ENCODE data around the gene ZNF787.

ZNF787 gene

DNA sequence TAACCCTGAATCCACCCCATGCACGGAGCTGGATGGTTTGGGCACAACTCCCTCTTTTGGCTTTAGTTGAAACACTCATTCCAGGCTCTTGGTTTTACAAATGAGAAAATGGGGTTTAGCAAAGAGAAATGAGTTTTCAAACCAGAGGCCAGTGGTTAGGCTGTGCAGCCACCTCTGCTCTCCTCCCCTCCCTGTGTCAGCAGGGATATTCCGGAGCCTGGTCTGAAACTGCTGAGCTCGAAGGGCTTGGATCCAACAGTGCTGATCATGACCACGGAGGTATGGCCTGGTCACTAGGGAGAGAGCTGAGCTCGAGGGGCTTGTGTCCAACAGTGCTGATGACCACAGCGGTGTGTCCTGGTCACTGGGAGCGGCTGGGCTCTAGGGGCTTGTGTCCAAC, 41.5 kb downstream of the ZNF787 start:
- no peak for ATAC-seq
- TF ChIP-seq ZNF8 (CRISPR knock-in tag; IDR thresholded peaks at IDR 0.05) (no peak), TCF4 (CRISPR knock-in tag; IDR thresholded peaks at IDR 0.05; ENCODE audit: borderline replicate concordance) (no peak), RARB (CRISPR knock-in tag; IDR thresholded peaks at IDR 0.05) (no peak), ZNF70 (CRISPR knock-in tag; IDR thresholded peaks at IDR 0.05) (no peak)
- TF ChIP-seq, protein P1, sequence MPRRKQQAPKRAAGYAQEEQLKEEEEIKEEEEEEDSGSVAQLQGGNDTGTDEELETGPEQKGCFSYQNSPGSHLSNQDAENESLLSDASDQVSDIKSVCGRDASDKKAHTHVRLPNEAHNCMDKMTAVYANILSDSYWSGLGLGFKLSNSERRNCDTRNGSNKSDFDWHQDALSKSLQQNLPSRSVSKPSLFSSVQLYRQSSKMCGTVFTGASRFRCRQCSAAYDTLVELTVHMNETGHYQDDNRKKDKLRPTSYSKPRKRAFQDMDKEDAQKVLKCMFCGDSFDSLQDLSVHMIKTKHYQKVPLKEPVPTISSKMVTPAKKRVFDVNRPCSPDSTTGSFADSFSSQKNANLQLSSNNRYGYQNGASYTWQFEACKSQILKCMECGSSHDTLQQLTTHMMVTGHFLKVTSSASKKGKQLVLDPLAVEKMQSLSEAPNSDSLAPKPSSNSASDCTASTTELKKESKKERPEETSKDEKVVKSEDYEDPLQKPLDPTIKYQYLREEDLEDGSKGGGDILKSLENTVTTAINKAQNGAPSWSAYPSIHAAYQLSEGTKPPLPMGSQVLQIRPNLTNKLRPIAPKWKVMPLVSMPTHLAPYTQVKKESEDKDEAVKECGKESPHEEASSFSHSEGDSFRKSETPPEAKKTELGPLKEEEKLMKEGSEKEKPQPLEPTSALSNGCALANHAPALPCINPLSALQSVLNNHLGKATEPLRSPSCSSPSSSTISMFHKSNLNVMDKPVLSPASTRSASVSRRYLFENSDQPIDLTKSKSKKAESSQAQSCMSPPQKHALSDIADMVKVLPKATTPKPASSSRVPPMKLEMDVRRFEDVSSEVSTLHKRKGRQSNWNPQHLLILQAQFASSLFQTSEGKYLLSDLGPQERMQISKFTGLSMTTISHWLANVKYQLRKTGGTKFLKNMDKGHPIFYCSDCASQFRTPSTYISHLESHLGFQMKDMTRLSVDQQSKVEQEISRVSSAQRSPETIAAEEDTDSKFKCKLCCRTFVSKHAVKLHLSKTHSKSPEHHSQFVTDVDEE (CRISPR knock-in tag; IDR thresholded peaks at IDR 0.05) = no peak

DNA sequence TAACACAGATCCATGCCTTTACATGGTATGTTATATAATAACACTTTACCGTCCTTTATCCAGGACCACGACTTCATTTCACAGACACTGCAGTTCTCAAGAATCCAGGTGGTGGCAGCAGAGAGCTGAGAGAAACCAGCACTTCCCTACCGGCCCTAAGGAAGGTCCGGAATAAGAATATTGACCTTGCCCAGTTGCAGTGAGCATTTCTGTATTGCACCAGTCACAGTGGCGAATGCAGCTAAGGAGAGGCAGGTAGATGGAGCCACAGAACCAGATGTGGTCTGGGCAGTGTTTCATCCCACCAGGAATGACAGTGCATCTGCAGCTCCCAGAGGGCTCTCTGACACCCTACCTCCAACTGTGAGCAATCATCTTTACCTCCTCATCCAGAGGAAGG, 44.6 kb downstream of the ZNF787 start:
- TF ChIP-seq ZFP3 (CRISPR knock-in tag; IDR thresholded peaks at IDR 0.05) = no peak
- peak; percentile 83 for ATAC-seq

DNA sequence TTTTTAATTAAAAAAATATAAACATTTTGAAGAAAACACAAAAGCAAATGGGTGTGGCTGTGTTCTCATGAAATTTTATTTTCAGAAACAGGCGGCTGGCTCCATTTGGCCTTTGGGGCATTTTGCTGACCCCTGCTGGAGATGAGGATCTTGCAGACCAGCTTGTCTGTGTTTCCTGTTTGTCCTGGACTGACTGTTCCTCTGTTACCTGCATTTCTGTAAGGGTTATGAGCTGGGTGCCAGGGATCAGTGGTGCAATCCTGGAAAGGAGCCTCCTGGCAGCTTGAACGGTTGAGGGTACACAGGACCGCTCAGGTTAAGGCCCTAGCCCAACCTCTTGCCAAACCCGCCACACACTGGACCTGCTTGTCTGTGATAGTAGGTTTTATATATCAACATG, 49.9 kb downstream of the ZNF787 start:
- TF ChIP-seq ZNF565 (CRISPR knock-in tag; conservative IDR thresholded peaks at IDR 0.05; ENCODE audit: low read depth) (no peak), SNAI2 (CRISPR knock-in tag; IDR thresholded peaks at IDR 0.05) (no peak), ESRRG (CRISPR knock-in tag; IDR thresholded peaks at IDR 0.05) (no peak), ZC3H10 (CRISPR knock-in tag; IDR thresholded peaks at IDR 0.05) (no peak), TOX (CRISPR knock-in tag; IDR thresholded peaks at IDR 0.05; ENCODE audit: borderline replicate concordance) (no peak), RARB (CRISPR knock-in tag; IDR thresholded peaks at IDR 0.05) (no peak), ARNTL (CRISPR knock-in tag; IDR thresholded peaks at IDR 0.05; ENCODE audit: borderline replicate concordance, low read depth) (no peak), CSDC2 (CRISPR knock-in tag; IDR thresholded peaks at IDR 0.05) (no peak), ISL1 (CRISPR knock-in tag; IDR thresholded peaks at IDR 0.05) (no peak), ZNF8 (CRISPR knock-in tag; IDR thresholded peaks at IDR 0.05) (no peak)
- TF ChIP-seq, protein P2, sequence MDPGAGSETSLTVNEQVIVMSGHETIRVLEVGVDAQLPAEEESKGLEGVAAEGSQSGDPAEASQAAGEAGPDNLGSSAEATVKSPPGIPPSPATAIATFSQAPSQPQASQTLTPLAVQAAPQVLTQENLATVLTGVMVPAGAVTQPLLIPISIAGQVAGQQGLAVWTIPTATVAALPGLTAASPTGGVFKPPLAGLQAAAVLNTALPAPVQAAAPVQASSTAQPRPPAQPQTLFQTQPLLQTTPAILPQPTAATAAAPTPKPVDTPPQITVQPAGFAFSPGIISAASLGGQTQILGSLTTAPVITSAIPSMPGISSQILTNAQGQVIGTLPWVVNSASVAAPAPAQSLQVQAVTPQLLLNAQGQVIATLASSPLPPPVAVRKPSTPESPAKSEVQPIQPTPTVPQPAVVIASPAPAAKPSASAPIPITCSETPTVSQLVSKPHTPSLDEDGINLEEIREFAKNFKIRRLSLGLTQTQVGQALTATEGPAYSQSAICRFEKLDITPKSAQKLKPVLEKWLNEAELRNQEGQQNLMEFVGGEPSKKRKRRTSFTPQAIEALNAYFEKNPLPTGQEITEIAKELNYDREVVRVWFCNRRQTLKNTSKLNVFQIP (CRISPR knock-in tag; IDR thresholded peaks at IDR 0.05; ENCODE audit: borderline replicate concordance, low read depth) = no peak
- no peak for ATAC-seq

DNA sequence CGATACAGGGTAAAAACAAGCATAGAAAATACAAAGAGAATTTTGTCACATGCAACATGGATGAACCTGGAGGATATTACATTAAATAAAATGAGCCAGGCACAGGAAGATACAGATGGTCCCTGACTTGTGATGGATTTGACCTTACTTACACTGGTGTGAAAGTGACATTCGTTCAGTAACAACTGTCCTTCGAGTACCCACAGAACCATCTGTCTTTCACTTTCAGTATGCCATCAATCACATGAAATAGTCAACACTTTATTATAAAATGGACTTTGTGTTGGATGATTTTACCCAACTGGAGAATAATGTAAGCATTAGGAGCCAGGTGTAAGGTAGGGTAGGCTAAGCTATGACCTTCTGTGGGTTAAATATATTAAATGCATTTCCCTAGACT, 51.5 kb downstream of the ZNF787 start:
- ATAC-seq = no peak
- TF ChIP-seq ARNTL (CRISPR knock-in tag; IDR thresholded peaks at IDR 0.05; ENCODE audit: borderline replicate concordance, low read depth) (no peak), ZNF70 (CRISPR knock-in tag; IDR thresholded peaks at IDR 0.05) (no peak), ZC3H10 (CRISPR knock-in tag; IDR thresholded peaks at IDR 0.05) (no peak), ZNF565 (CRISPR knock-in tag; conservative IDR thresholded peaks at IDR 0.05; ENCODE audit: low read depth) (no peak), SNAI2 (CRISPR knock-in tag; IDR thresholded peaks at IDR 0.05) (no peak), GLIS3 (CRISPR knock-in tag; IDR thresholded peaks at IDR 0.05) (no peak), BACH2 (CRISPR knock-in tag; IDR thresholded peaks at IDR 0.05; ENCODE audit: borderline replicate concordance) (no peak), ESRRG (CRISPR knock-in tag; IDR thresholded peaks at IDR 0.05) (no peak), ZNF8 (CRISPR knock-in tag; IDR thresholded peaks at IDR 0.05) (no peak), OSR1 (CRISPR knock-in tag; IDR thresholded peaks at IDR 0.05) (no peak), ISL1 (CRISPR knock-in tag; IDR thresholded peaks at IDR 0.05) (no peak)
- TF ChIP-seq, protein P2 (CRISPR knock-in tag; IDR thresholded peaks at IDR 0.05; ENCODE audit: borderline replicate concordance, low read depth) = no peak
- TF ChIP-seq, protein P3, sequence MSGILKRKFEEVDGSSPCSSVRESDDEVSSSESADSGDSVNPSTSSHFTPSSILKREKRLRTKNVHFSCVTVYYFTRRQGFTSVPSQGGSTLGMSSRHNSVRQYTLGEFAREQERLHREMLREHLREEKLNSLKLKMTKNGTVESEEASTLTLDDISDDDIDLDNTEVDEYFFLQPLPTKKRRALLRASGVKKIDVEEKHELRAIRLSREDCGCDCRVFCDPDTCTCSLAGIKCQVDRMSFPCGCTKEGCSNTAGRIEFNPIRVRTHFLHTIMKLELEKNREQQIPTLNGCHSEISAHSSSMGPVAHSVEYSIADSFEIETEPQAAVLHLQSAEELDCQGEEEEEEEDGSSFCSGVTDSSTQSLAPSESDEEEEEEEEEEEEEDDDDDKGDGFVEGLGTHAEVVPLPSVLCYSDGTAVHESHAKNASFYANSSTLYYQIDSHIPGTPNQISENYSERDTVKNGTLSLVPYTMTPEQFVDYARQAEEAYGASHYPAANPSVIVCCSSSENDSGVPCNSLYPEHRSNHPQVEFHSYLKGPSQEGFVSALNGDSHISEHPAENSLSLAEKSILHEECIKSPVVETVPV (CRISPR knock-in tag; IDR thresholded peaks at IDR 0.05) = no peak
- TF ChIP-seq, protein P4, sequence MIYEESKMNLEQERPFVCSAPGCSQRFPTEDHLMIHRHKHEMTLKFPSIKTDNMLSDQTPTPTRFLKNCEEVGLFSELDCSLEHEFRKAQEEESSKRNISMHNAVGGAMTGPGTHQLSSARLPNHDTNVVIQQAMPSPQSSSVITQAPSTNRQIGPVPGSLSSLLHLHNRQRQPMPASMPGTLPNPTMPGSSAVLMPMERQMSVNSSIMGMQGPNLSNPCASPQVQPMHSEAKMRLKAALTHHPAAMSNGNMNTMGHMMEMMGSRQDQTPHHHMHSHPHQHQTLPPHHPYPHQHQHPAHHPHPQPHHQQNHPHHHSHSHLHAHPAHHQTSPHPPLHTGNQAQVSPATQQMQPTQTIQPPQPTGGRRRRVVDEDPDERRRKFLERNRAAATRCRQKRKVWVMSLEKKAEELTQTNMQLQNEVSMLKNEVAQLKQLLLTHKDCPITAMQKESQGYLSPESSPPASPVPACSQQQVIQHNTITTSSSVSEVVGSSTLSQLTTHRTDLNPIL (CRISPR knock-in tag; IDR thresholded peaks at IDR 0.05; ENCODE audit: low read depth) = no peak

Measured in SK-N-SH treated with all-trans-retinoic acid at 6 μM for 48 hours (cell line).